Esophagus squamous epithelium (tissue), 5 donors: ENCODE results near the gene INSM1. TPM values are rescaled to one million over a fixed set of nuclear protein-coding genes. Genes with fewer than 3 reads are reported as not detected.

Experiments used
- DNase-seq: peaks from one replicate; lab custom pipeline; 2025; lab: John Stamatoyannopoulos, UW
- H3K27ac ChIP-seq, 4 donors: fragments of 200-600 bp; sonication (generic); one replicate each; pipeline ENCODE4 v1.5.1; 2016 to 2019; ENCODE audit warnings: mild to moderate bottlenecking in 1 of 4
- H3K27me3 ChIP-seq, 4 donors: fragments of 200-600 bp; sonication (generic); 1 replicate in 3 of 4; 2 replicates in 1 of 4; pipeline versions ENCODE4 v1.5.1 to v1.6.0; 2017 to 2021; ENCODE audit warnings: antibody characterized with exemption in 1 of 4
- H3K36me3 ChIP-seq, 3 donors: fragments of 200-600 bp; sonication (generic); one replicate each; pipeline ENCODE4 v1.5.1; 2016 to 2019
- H3K4me1 ChIP-seq, 3 donors: fragments of 200-600 bp; sonication (generic); one replicate each; pipeline ENCODE4 v1.5.1; 2017 to 2019
- H3K4me3 ChIP-seq, 4 donors: fragments of 200-600 bp; sonication (generic); 1 replicate in 3 of 4; 2 replicates in 1 of 4; pipeline ENCODE4 v1.5.1; 2016 to 2019; ENCODE audit warnings: mild to moderate bottlenecking in 2 of 4, moderate library complexity in 1 of 4
- H3K9me3 ChIP-seq, 3 donors: fragments of 200-600 bp; sonication (generic); one replicate each; pipeline ENCODE4 v1.5.1; 2016 to 2019
- POLR2A ChIP-seq, 4 donors: fragments of 450-650 bp; IDR thresholded peaks; one replicate each; pipeline ENCODE4 v1.6.1; 2017; ENCODE audit warnings: antibody characterized with exemption in 4 of 4, mild to moderate bottlenecking in 4 of 4, moderate library complexity in 3 of 4
- WGBS, 2 donors: methylation state at CpG; one replicate each; pipeline ENCODE4 v1.1.5; 2018; 5-methylcytosine and 5-hydroxymethylcytosine counted together
- intact Hi-C: fragments of 100-400 bp; cut with DNase I; formaldehyde crosslinking; loops from one replicate; pipeline ENCODE4 v1.15.0; 2022
- total RNA-seq, 4 donors: library from RNA; depleted of rRNA; stranded (reverse); fragments of >200 nt; gene quantifications; one replicate each; pipeline ENCODE4 v1.1.0, GENCODE V29; 2016
- TF ChIP-seq, protein P1 (sequence below), 6 experiments: fragments of 450-650 bp in 4 of 6; fragments of 200-600 bp in 2 of 6; sonication (generic) in 2 of 6; IDR thresholded peaks; one replicate each; pipeline ENCODE4 v1.5.1; 2016 to 2019; ENCODE audit warnings: antibody characterized with exemption in 6 of 6, mild to moderate bottlenecking in 4 of 6, moderate library complexity in 4 of 6
- donor health status: DM: yes; HTN: yes; CAD: no.

The INSM1 gene, protein sequence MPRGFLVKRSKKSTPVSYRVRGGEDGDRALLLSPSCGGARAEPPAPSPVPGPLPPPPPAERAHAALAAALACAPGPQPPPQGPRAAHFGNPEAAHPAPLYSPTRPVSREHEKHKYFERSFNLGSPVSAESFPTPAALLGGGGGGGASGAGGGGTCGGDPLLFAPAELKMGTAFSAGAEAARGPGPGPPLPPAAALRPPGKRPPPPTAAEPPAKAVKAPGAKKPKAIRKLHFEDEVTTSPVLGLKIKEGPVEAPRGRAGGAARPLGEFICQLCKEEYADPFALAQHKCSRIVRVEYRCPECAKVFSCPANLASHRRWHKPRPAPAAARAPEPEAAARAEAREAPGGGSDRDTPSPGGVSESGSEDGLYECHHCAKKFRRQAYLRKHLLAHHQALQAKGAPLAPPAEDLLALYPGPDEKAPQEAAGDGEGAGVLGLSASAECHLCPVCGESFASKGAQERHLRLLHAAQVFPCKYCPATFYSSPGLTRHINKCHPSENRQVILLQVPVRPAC
- total RNA-seq: not detected

DNA sequence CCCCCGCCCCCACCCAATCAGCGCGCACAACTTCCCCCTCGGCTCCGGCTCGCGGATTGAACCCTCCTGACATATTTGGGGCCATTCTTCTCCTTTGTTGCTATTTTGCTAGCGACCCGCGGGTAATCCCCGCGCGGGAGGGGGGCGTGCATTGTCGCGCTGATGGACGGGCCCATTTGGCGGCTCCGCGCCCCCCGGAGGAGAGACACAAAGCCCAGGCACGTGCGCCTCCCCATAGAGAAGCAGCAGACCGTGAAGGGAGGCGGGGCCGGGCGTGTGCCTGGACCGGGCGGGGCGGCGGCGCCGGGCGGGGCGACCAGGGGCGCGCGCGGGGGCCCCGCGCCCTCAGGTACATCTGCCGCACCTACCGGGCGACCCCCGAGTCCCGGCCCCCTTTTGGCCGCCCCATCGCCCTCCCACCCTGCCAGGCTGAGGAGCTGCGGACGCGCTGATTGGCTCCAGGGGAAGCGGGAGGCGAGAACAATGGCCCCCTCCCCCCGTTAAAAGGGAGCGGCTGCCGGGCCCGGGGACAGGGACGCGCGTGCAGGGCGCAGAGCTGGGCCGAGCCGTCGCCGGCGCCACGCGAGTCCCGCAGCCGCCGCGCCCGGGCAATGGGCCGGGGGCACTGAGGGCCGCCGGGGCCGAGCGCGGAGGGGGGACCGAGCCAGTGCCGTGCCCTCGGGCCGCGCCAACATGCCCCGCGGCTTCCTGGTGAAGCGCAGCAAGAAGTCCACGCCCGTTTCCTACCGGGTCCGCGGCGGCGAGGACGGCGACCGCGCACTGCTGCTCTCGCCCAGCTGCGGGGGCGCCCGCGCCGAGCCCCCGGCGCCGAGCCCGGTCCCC, at the start of gene INSM1:
INSM1 (plus strand) TSS at position 530 of the 843 bp plus-strand sequence; CDS start at position 694, 164 bp downstream.
- H3K4me1 ChIP-seq: peaks cover 23 to 63% (median 48%) of the 10 kb centered on the region in 3 donors
- no peak for TF ChIP-seq POLR2A (IDR thresholded peaks at IDR 0.05)
- TF ChIP-seq, protein P1, sequence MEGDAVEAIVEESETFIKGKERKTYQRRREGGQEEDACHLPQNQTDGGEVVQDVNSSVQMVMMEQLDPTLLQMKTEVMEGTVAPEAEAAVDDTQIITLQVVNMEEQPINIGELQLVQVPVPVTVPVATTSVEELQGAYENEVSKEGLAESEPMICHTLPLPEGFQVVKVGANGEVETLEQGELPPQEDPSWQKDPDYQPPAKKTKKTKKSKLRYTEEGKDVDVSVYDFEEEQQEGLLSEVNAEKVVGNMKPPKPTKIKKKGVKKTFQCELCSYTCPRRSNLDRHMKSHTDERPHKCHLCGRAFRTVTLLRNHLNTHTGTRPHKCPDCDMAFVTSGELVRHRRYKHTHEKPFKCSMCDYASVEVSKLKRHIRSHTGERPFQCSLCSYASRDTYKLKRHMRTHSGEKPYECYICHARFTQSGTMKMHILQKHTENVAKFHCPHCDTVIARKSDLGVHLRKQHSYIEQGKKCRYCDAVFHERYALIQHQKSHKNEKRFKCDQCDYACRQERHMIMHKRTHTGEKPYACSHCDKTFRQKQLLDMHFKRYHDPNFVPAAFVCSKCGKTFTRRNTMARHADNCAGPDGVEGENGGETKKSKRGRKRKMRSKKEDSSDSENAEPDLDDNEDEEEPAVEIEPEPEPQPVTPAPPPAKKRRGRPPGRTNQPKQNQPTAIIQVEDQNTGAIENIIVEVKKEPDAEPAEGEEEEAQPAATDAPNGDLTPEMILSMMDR (IDR thresholded peaks at IDR 0.05): no peak
- peaks cover 47 to 100% (median 54%) of the 10 kb centered on the region in 4 donors for H3K27me3 ChIP-seq
- no peak for DNase-seq
- intact Hi-C loops: loop anchor here (10.0 kb wide), 1 partner anchor 197 kb away; no protein-coding TSS in a partner anchor
- no peak within 1 kb of the TSS for H3K27ac ChIP-seq
- H3K9me3 ChIP-seq: no peaks in the 10 kb centered on the region
- no peaks in the 10 kb centered on the region for H3K36me3 ChIP-seq
- H3K4me3 ChIP-seq: peak within 1 kb of the TSS; percentile 10 to 63 (median 31)
- 0% methylated on average over 36 of the region's 108 CpGs; no CpG with 5 or more reads in 1 of the 2 donors for WGBS, 2 donors

DNA sequence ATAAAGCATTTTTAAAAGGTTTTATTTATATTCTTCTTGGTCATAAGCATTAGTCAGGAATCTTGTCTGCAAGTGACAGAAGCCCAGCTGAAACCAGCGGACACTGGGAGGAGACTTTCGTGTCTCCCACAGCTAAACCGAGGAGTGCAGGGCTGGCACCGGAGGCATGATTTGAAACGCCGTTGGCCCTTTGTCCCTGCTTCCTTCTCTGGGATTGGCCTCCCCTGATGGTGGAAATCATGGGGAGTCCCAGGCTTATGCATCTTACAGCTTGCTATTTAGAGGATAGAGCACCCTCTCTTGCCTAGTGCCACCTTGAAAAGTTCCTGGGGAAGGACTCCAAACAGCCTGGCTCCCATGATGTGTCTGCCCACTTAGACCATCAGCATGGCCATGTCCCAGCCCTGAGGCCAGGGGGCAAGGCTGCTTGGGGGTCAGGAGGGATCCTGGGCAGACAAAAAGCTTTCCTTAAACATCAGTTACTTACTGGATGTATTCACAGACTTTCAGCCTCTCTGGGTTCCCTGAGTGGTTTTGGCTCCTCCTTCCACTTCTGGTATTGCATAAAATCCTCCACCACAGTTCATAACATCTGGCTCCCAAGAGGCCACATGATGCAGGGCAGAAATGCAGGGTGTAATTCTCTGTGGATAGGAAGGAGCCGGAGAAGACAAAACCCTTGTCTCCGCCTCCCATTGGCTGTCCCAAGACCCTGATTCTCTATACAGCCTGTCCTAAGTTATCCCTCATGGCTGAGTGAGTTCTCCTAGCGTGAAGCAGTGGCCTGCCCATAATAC, 49.3 kb upstream of the INSM1 start:
- no peak for DNase-seq
- no peaks in the 10 kb centered on the region for H3K9me3 ChIP-seq
- H3K36me3 ChIP-seq: no peaks in the 10 kb centered on the region

DNA sequence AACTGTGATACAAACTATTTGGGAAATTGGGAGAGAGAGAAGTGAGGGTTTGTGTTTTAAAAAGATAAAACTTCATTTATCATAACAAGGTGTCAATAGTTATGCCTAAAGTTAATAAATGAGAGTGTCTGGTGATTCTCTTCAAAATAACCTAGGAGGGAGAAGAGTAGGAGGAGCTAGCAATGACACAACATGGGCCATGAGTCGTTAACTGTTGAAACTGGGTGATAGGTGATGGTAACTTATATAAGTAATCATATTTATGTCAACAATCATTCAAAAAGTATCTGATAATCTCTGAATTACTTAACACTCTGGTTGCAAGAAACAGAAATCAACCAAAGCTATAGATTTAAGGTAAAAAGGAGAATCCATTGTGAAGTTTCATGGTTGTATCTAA, 46.8 kb upstream of the INSM1 start:
- Histone ChIP-seq H3K27ac (no peak overlapping the region), H3K27me3 (peaks cover 0 to 9% (median 0%) of the 10 kb centered on the region in 4 donors), H3K4me1 (no peaks in the 10 kb centered on the region), H3K9me3 (no peaks in the 10 kb centered on the region), H3K4me3 (no peak overlapping the region), H3K36me3 (no peaks in the 10 kb centered on the region)
- intact Hi-C loops: no loop called here
- DNase-seq: no peak
- TF ChIP-seq, protein P1 (IDR thresholded peaks at IDR 0.05): no peak
- whole genome bisulfite sequencing, 2 donors: 42 to 53% methylated on average over 1 of the region's 1 CpG

More for the DNA sequence above, 49.3 kb upstream of the INSM1 start:
- Histone ChIP-seq H3K4me3 (no peak overlapping the region), H3K27ac (peak overlapping the region in 1 of 4 donors; percentile 29), H3K27me3 (peaks cover 0 to 9% (median 0%) of the 10 kb centered on the region in 4 donors), H3K4me1 (no peaks in the 10 kb centered on the region)
- intact Hi-C loops: no loop called here
- WGBS, 2 donors: 76 to 78% methylated on average over 8 to 9 of the region's 9 CpGs
- no peak for TF ChIP-seq POLR2A (IDR thresholded peaks at IDR 0.05)
- TF ChIP-seq, protein P1 (IDR thresholded peaks at IDR 0.05): no peak

DNA sequence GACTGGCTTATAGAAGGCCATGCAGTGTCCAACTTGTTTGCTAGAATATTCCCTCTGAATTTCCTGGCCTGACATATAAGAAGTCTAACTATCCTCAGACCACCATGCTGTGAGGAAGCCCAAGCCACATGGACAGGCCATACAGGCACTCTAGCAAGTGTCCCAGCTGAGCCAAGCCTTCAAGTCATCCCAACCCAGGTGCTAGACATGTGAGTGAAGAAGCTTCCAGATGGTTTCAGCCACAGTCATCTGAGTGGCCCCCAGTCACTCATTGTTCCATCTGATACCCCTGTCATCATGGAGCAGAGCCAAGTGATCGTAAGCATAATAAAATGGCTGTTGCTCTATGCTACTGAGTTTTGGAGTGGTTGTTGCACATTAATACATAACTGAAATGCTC, 46.0 kb upstream of the INSM1 start:
- intact Hi-C loops: no loop called here
- WGBS, 2 donors: 75 to 80% methylated on average over 1 of the region's 1 CpG

More for the DNA sequence above, 46.0 kb upstream of the INSM1 start:
- no peak overlapping the region for H3K27ac ChIP-seq
- H3K4me3 ChIP-seq: no peak overlapping the region
- H3K9me3 ChIP-seq: no peaks in the 10 kb centered on the region
- H3K27me3 ChIP-seq: peaks cover 0 to 9% (median 0%) of the 10 kb centered on the region in 4 donors
- DNase-seq: no peak
- no peak for TF ChIP-seq POLR2A (IDR thresholded peaks at IDR 0.05)
- TF ChIP-seq, protein P1 (IDR thresholded peaks at IDR 0.05): no peak
- no peaks in the 10 kb centered on the region for H3K4me1 ChIP-seq
- H3K36me3 ChIP-seq: no peaks in the 10 kb centered on the region
